HG03442 (cell line): ENCODE results near the gene TXK.
A peak's percentile ranks its signal among the peaks of the same experiment; 100 is the strongest.
"Not testable (repeated sequence)": the region's sequence is repeated elsewhere in the genome, so short reads cannot be mapped to it uniquely, and the experiment has no call there.

ENCODE experiments used
- ATAC-seq: cut with Tn5 transposase; IDR thresholded peaks from one replicate; pipeline ENCODE4 v1.9.1; 2021; ENCODE audit warnings: mild to moderate bottlenecking, moderate library complexity; ENCODE audit not compliant: unreplicated experiment

Gene TXK

DNA sequence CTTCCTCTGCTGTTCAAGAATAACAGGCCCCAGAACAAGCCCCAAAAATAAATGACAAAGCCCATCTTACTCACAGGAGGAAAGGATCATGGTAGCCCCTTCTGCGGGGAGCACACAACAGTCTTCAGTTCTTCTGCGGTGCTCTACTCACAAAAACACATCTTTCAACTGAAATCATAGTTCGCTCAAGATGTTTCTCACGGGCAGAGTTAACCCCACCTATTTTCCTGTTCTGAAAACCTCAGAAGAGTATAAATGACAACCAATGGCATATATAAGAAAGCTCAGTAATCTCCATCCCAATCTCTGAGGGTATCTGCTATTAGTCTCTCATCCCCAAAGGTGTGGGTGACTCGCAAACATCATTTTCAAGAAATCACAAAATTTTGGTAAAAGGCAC lies at the start of gene TXK:
Gene TXK (minus strand): TSS at position 170 of the 400 bp plus-strand sequence. CDS start 80 bp downstream, at position 90.
- ATAC-seq, result no peak

DNA sequence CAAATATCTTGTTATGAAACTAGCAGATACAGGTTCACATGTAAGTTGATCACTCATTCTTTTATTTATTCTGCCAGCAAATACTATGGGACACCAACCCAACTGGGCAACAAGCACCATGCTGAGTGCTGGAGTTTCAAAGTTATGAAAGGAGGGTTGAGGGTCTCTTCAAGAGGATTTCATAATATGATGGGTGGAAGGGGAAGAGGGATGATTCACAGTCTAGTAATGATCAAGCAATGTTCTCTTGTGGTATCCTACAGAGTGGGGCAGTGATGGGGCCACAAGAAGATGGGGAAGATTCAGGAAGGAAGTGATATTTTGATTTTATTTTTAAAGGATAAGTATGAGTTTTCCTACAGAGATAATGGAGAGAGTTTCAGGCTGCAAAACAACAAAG lies 46.2 kb upstream of the TXK start:
- ATAC-seq, result no peak

DNA sequence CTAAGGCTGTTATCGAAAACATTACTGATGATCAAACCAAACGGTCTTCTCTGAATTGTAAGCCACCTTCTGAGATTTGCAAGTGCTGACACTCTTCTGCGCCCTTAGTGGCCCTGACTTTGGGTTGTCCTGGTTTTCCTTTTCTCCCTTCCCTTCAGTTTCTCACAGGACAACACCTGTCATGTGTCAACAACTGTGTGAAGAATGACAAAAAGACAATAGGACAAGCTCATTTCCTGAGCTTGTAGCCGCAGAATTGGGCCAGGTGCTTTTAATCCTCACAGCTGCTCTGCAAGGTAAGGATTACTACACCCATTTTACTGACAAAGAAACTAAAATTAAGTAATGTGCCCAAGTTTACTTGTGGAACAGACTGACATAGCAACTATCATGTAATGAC lies 44.9 kb upstream of the TXK start:
- no peak for ATAC-seq

DNA sequence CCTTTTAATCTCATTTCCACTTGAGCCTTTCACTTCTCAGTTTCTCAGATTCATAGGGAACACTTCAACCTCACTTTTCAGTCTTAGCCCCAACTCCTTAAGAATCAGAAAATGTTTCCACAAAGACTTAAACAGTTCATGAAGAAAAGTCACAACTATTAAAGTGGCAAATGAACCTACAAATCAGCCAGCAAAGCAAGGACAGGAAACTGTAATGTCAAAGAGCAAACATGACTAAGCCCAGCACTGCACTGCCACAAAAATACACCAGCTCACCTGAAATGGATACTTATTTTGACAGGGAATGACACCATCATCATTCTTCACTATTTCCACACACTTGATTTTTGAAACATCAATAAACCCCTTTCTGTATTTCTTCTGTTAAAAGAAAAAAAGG lies 41.8 kb upstream of the TXK start:
- ATAC-seq, result no peak

DNA sequence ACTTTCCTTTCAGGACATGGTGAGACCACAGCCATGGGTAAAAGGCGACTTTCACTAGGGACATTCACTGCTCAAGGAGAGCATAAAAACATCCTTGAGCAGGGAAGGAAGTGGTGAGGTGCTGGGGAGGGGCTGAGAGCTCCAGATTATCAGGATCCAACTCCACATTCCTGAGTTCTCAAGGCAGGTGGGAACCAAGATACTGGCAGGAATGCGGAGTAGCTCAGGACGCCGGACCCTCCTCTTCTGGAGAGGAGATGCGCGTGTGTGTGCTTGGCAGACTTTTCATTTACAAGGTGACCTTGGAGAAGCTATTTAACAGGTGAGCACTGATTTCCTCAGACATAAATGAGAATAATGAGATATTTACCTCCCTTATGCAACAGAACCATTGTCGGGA lies 41.3 kb upstream of the TXK start:
- no peak for ATAC-seq

DNA sequence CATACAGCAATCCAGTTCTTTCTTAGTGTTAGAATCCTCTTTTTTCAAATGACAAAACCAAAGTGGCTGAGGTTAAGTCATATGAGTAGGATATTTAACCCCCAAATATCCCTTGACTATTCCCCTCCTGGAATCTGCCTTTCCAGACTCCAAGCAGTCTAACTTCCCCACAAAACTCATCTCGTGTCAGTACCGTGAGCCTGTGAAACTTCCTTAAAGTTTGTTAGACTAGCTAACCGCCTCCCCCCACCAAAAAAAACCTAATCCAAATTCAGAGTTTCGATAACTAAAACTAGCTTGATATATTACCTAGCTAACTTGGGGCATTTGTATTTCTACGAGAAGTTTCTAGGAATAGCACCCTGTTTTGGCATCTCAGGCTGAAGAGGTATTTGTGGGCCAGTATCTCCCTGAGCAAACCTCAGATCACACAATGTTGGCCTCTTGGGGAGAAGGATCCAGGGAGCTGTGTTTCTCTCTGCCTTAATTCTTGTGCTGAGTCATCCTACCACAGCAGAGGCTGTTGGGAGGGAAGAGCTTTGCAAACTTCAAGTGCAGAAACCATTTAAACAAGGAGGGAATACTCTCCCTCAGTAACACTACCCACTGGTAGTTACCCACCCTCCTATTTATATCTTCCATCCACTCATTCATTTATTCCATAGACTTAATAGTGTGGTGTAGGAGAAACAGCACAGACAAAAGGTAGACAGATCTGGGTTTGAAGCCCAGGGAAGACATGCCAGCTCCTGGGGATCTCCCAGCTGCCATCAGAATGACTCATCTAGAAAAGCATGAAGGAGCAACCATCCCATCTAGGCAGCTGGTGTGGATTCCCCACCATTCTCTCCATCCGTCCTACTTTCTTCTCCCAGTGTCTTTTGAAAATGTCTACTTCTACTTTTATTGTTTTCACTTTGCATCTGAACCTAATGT lies 39.3 kb upstream of the TXK start:
- peak; percentile 73 for ATAC-seq

DNA sequence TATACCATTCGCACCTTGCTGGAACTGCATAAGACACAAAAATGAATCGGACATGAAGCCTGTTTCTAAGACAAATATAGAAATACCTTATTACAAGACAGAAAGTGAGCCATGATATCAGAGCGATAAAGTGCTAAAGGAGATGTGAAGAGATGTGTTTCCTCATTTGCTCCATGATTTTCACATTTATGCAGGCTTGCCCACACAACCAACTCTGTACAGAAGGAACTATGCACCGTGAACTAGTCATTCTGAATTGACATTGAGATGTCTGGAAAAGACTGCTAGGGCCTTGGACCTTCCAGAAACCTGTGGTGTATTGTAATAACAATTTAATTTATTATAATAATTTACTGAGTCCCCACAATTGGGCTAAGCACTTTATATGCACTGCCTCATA lies 38.6 kb upstream of the TXK start:
- no peak for ATAC-seq

DNA sequence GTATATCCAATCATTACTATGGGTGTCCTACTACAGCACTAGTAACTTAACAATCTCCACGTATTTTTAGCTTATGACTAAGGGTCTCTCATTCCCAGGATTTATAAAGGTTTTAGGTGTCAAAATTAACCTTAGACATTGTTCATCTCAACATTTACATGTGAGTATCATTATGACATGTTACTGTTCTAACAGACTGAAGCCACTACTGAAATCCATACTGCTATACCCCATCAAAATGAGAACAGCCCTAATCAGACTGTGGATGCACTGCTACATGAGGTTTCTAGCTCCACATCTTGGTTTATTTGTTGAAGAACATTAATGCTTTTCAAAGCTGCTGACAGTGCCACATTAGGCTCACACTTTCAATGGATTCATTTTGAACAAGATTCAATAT lies 35.6 kb upstream of the TXK start:
- no peak for ATAC-seq

DNA sequence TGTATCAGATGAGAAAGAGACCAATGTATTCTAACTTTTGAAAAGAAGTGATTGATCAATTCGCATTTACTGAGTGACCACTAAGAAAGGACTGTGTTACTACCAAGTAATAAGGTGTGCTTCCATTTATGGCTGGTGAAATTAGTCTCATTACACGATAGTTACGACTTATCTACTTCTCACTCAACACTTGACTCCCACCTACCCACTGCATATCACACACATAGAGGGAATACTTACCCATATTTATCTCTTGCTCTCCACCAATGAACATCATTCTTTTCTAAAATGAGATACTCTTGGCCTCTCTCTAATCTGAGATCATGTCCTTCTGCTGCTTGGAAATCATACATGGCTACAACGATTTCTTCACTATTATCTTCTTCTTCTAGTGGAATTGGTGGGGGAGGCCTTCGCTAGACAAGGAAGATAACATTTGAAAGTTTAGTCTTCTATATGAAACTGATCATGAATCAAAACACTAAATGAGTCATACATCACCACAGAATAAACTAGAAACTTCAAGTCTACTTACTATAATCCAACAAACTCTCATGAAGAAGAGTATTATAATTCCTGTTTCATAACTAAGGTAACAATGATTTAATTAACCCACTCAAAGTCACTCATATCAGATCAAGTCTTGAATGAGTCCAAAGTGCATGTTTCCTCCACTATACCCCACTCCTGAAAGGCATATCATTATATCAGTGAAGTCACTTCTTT lies 33.7 kb upstream of the TXK start:
- no peak for ATAC-seq

DNA sequence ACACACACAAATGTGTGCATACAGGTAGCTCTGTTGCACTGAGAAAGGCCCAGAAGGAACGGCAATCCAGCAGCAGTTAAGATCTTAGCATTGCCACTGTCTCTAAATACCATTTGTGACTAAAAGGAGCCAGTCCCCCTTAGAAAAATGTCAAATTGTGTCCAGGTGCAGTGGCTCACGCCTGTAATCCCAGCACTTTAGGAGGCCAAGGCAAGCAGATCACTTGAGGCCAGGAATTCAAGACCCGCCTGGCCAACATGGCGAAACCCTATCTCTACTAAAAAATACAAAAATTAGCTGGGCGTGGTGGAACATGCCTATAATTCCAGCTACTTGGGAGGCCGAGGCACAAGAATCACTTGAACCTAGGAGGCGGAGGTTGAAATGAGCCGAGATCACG lies 30.5 kb upstream of the TXK start:
- not testable (repeated sequence) for ATAC-seq

DNA sequence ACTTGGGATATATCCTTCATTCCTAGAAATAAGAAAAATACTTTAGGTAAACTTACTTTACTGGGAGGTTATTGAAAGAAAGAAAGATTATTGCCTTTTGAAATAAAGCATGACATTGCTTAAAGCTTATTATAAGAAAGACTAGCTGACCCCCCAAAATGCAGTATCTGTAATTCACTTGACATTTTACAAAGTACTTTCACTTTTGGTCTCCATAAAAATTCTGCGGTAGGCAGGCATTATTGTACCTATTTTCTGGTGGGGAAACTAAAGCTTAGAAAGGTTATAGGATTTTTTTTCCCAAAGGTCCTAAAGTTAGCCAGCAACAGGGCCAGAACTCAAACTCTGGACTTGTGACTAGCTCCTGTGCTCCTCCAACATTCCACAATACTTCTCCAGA lies 29.7 kb upstream of the TXK start:
- ATAC-seq, result no peak

DNA sequence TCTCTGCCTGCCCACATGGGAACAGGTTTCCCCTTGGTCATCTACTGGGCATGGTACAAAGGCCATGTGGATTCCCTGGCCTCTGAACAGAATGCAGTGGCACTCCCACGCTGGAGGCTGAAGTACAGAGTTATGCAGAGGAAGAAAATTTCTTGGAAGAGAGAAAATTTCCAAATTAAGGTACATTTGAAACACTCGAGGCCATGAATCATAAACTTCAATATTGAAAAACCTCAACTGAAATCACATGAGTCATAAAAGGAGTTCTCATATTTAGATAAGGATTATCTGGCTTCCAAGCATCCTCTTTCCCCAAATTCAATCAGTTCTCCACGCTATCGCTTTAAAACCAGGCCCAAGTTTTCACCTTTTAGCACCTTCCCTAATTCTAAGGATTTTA lies 28.1 kb upstream of the TXK start:
- no peak for ATAC-seq

DNA sequence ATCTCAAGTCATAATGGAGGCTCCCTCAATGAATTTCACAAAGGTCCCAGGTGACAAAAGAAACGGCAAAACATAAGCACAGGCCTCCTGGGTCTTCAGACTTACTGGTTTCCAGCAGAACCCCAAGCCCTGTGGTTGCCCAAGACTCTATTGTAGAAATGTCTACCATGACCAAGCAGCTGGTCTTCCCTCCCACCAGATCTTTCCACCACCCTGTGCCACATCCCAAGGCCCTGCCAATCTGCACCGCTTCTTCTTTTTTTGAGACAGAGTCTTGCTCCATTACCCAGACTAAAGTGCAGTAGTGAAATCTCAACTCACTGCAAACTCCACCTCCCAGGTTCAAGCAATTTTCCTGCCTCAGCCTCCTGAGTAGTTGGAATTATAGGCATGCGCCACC lies 23.2 kb upstream of the TXK start:
- ATAC-seq, result no peak

DNA sequence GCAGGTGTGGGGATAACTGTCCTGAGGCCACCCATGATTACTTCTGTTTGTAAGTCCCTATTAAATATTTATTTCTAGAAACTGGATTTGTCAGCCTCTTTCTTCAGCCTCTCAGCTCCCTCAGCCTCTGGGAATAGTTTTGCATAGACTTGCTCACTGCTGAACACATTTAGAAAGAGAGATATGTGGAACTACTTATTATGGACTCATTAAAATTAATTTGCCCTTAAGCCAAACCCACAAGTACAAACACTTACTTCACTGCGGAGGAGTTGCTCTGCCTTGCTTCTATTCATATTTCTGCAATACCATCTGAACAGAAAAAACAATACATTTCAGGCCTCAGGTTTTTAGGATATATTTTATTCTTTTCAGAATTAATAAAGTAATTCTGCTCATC lies 22.4 kb upstream of the TXK start:
- ATAC-seq, result no peak

DNA sequence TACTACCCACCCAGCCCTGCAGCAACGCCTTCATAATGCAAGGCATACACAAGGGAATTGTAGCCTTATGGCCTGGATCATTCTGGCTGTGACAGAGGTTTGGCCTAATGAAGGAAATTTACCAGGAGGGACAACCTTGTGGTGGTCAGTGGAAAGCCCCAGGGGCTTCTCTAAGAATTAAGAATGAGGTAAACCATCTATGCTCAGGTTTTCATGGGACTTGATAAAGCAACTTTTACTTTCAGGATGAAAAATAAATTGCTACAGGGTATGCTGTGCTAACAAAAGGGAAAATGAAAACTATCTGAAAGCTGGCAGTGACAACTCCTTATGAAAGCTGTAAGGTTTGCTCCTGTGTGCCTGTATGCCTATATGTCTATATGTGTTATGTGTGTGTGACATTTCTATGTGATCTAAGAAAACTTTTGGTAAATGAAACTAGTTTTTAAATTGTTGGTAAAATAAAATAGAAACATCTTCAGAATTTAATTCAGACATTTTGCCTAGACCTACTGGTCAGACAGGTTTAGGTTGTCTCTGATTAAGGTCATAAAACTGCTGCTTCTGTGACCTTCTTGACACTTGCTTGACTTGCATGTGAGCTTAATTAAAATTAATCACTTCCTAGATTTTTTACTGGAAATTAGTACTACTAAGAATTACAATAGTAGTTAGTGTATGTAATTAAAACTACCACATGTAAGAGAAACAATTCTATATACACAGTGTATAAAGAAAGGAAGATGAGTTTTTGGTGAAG lies 19.9 kb upstream of the TXK start:
- ATAC-seq, result peak; percentile 78

DNA sequence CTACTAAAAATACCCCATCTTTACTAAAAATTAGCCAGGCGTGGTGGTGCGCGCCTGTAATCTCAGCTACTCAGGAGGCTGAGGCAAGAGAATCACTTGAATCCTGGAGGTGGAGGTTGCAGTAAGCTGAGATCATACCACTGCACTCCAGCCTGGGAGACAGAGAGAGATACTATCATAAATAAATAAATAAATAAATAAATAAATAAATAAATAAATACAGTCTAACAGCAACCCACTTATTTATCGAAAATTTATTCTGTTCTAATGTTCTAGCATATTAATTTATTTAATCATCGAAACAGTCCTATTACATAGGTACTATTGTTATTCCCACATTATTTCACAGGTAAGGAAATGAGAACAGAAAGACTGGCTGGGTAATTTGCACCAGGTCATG lies 18.2 kb upstream of the TXK start:
- no peak for ATAC-seq

DNA sequence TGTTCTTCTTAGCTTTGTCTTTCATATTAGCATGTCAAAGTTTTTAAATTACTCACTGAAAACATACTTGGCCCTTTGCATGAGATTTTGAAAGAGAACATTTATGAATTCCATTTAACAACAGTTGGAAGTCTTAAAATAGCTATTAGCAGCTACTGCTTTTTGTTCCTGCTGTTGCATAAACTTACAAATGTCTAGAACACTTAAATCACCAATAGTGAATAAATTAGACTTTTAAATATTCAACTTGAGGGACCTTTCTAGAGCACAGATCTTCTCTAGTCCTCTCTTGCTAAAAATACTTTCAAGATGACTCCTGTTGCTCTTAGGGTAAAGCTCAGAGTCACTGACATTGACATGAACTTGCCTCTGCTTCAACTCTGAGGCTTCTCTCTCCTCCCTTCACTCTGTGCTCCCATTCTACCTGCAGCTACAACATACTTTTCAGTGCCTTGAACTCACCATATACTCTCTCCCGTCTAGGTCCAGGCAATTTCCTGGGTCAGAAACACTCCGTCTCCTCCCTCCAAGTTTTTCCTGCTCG lies 15.8 kb upstream of the TXK start:
- no peak for ATAC-seq

DNA sequence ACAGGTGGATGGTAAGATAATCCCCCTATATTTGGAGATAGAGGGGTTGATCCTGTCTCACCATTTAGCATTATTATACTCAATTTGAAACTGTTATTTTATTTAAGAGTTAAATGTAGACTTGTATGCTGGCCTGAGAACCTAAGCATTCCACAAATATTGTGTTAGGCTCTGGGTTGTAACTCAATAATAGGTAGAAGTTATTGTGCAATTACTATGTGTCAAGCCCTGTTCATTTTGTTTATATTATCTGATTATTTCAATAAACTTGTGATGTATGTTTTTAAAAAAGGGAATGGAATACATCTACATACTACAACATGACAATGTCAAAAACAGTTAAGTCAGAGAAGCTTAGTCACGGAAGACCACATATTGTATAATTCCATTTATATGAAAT lies 13.6 kb upstream of the TXK start:
- ATAC-seq, result no peak

DNA sequence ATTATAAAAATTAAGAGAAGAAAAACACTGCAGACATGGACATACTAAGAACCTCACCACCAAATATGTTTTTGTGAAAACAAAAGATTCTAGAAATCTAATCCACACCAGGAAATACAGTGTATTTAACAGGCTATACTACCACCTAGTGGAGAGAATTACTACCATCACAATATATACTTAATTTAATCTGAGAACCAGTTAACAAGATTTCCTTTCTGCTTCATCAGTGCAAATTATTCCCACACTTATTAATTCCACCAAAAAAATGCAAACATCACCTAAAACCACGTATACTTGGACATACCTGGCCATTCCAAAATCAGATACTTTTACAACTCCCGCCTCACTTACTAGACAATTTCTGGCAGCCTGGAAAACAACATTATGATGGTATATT lies 7.0 kb upstream of the TXK start:
- ATAC-seq, result no peak

DNA sequence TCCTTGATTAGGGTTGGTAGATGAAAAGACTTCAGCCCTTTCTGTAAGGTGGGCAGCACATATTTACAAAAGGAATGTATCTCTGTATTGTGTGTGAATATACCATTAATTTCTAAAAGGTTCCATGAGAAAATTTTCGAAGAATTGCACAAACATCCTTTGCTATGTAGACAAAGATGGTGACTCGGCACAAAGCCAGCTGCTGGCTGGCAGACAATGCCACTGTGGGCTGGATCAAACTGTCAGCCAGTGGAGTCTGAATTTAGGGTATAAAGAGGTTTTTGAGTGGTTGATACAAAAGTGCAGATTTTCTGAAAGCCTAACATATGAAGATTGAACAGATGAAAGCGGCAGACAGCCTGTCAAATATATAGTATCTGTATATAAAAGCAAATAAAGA lies 5.6 kb upstream of the TXK start:
- ATAC-seq, result no peak

DNA sequence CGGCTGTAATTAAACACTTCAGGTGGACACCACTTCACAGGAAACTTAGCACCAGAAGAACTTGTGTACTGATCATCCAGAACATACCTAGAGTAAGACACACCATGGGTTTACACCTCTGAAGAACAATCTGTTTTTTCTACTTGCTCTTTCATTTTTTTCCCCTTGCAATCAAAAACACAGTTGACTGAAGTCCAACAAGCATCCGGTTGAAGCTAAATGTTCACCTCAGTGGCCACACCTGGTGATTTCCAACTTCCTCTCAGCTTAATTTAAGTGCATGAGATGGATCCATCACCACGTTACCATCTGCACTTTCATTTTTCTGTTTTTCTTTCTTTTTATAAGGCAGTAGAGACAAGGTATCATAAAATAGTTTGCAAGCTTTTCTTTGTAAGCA lies 4.9 kb upstream of the TXK start:
- peak; percentile 71 for ATAC-seq
